GM19467 (cell line): ENCODE measurements around the gene NDUFA7.
"Not testable (repeated sequence)": the region's sequence is repeated elsewhere in the genome, so short reads cannot be mapped to it uniquely, and the experiment has no call there.

Experiments
- ATAC-seq: cut with Tn5 transposase; IDR thresholded peaks from one replicate; pipeline ENCODE4 v1.9.1; 2021; ENCODE audit warnings: mild to moderate bottlenecking, moderate library complexity; ENCODE audit not compliant: unreplicated experiment

The NDUFA7 gene

DNA sequence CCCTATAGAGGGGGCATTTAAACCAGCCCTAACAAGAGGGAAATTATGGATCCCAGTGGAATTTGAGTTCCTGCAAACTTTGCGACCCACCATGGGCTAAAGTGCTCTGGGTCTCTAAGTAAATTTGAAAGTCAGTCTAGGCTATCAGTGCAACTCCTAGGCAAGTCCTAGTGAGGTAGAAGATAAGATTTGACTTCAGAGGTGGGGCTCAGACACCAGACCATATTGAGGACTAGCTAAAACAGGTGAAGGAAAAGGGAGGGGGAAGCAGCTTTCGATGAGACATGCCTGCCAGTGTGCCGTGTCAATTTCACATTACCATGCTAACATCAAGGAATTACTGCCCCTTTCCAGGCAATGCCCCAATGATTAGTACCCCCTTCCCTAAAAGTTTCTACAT, 51.5 kb downstream of the NDUFA7 start:
- ATAC-seq, result no peak

DNA sequence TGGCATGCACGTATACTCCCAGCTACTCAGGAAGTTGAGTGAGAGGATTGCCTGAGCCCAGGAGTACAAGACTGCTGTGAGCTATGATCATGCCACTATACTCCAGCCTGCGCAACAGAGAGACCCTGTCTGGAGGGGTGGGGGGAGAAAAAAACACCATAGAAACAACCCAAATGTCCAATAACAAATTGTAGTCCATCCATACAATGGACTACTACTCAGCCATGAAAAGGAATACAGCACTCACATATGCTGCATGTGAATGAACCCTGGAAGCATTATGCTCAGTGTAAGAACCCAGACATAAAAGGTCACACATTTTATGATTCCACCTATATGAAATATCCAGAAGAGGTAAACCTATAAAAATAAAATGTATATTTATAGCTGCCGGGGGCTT, 55.3 kb downstream of the NDUFA7 start:
- no peak for ATAC-seq

DNA sequence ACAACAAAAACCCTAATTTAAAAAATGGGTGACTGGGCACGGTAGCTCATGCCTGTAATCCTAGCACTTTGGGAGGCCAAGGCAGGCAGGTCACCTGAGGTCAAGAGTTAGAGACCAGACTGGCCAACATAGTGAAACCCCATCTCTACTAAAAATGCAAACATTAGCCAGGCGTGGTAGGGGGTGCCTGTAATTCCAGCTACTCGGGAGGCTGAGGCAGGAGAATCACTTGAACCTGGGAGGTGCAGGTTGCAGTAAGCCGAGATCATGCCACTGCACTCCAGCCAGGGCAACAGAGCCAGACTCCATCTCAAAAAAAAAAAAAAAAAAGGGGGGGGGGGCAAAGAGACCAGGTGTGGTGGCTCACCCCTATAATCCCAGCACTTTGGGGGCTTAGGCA, 56.9 kb downstream of the NDUFA7 start:
- ATAC-seq, result not testable (repeated sequence)

DNA sequence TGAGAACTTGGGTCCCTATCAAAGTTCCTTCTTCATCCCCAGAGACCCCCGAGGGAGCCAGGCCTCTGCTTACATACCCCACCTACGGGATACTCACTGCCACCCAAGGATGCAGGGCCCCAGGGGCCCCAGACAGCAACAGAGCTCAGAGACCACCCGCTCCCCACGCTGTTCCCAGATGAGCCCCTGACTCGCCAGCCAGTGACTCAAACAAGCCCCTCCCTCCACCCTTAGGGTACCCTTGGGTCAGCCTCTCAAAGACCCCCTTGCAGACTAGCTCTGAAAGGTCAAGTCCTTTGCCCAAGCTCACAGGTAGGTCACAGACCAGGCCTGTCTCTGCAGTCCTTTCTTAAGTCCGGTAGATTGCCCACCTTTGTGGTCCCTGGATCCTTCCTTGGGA, 58.7 kb downstream of the NDUFA7 start:
- ATAC-seq, result no peak

DNA sequence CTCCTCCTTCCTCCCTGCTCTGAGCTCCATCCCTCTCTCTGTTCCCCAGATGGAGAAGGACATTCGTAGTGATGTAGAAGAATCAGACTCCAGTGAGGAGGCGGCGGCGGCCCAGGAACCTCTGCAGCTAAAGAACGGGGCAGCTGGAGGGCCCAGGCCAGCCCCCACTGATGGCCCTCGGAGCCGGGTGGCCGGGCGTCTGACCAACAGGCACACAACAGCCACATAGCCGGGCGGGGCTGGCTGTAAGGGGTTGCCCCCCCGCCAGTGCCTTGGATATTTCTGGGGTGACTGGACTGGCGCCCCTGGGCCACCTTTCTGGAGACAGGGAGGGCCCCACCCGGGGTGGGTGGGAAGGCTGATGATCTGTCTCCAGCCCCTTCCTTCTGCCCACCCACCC, 59.3 kb downstream of the NDUFA7 start:
- no peak for ATAC-seq

DNA sequence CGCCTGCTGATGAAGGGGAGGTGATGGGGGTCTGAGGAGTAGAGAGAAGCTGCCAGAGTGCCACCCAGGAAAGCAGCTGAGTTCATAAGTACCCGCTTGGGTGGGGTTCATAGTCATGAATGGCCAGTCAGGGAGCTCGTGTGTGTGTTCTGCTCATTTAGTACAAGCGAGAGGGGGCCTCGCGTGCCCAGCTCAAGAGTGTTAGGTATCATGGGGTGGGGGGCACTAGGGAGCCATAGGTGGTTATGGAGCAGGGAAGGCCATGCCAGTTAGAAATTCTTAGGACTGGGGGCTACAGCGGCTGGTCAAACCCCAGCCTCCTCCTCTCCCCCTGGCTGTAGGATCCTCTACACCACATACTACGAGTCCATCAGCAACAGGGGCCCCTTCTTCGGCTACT, 59.8 kb downstream of the NDUFA7 start:
- ATAC-seq, result no peak
